Activated CD8-positive, alpha-beta memory T cell treated with anti-CD3 and anti-CD28 coated beads, Interleukin-2, amount 10 ng/mL, durations not matched to agents 7 days and 5 days (primary cell): ENCODE results near the gene DPPA3. TPM values are rescaled to one million over a fixed set of nuclear protein-coding genes. Genes with fewer than 3 reads are reported as not detected.
"Not testable (repeated sequence)": the region's sequence is repeated elsewhere in the genome, so short reads cannot be mapped to it uniquely, and the experiment has no call there.

ENCODE experiments used
- ATAC-seq: fragments of 150-1000 bp; cut with Tn5 transposase; one replicate; pipeline ENCODE4 v1.10.0; 2021; ENCODE audit warnings: moderate library complexity
- CTCF ChIA-PET: fragments of 350-600 bp; sonication (Branson Sonifier 250); formaldehyde crosslinking; loops from one replicate; lab custom pipeline; 2021; ENCODE audit warnings: antibody characterized with exemption; lab: Charles Lee
- DNase-seq: peaks from one replicate; pipeline ENCODE4 v3.0.0-alpha.2; 2020
- H3K27ac Mint-ChIP-seq: one replicate; pipeline ENCODE4 v1.8.0; 2021; ENCODE audit warnings: mild to moderate bottlenecking, mixed read lengths
- H3K27me3 Mint-ChIP-seq: one replicate; pipeline ENCODE4 v1.8.0; 2021; ENCODE audit warnings: mixed read lengths
- H3K36me3 Mint-ChIP-seq: one replicate; pipeline ENCODE4 v1.8.0; 2021; ENCODE audit warnings: mild to moderate bottlenecking, mixed read lengths
- H3K4me1 Mint-ChIP-seq: one replicate; pipeline ENCODE4 v1.8.0; 2021; ENCODE audit warnings: mixed read lengths
- H3K4me3 Mint-ChIP-seq: one replicate; pipeline ENCODE4 v1.8.0; 2021; ENCODE audit warnings: mild to moderate bottlenecking, moderate library complexity, mixed read lengths
- H3K9me3 Mint-ChIP-seq: one replicate; pipeline ENCODE4 v1.8.0; 2022; ENCODE audit warnings: low read depth, mixed read lengths
- total RNA-seq, 2 experiments: library from RNA; stranded (reverse); gene quantifications; one replicate each; pipeline ENCODE4 v1.2.3, GENCODE V29; 2021

The DPPA3 gene
- total RNA-seq, 2 experiments from 2014 or later = not detected

DNA sequence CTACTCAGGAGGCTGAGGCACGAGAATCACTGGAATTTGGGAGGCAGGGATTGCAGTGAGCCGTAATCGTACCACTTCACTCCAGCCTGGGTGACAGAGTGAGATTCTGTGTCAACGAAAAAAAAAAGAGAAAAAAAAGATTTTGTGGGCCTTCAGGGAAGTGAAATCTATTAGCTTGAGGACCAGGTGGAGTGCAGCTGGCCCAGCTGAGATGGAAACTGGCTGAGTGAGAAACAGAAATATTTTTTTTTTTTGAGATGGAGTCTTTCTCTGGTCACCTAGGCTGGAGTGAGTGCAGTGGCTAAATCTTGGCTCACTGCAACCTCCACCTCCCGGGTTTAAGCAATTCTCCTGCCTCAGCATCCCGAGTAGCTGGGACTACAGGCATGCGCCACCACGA lies 38.2 kb downstream of the DPPA3 start:
- no peak overlapping the region for H3K4me3 Mint-ChIP-seq
- peaks cover 1% of the 10 kb centered on the region for H3K36me3 Mint-ChIP-seq
- H3K27me3 Mint-ChIP-seq = no peaks in the 10 kb centered on the region
- peaks cover 15% of the 10 kb centered on the region for H3K4me1 Mint-ChIP-seq
- ATAC-seq = no peak
- CTCF ChIA-PET = no interaction called here
- DNase-seq = no peak
- no peak overlapping the region for H3K27ac Mint-ChIP-seq
- no peaks in the 10 kb centered on the region for H3K9me3 Mint-ChIP-seq

DNA sequence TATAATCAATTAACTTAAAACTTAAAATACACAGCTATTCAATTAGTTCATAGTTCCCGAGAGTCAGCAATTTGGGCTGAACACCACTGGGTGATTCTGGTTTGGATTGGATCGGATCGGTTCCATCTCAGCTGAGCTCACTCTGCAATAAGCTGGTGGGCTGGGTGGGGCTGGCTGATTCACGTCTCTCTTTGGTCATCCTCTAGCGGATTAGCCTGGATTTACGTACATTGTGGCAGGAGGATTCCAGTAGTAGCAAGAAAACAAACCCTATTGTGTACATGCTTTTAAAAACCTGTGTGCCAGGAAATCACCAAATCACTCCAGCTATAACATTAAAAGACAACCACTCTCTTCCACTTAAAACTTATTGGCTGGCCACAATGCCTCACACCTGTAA lies 39.1 kb downstream of the DPPA3 start:
- no peak overlapping the region for H3K4me3 Mint-ChIP-seq
- no peak for ATAC-seq
- no peaks in the 10 kb centered on the region for H3K27me3 Mint-ChIP-seq
- no peaks in the 10 kb centered on the region for H3K9me3 Mint-ChIP-seq
- no peak overlapping the region for H3K27ac Mint-ChIP-seq
- peaks cover 1% of the 10 kb centered on the region for H3K36me3 Mint-ChIP-seq
- peaks cover 15% of the 10 kb centered on the region for H3K4me1 Mint-ChIP-seq
- CTCF ChIA-PET = interaction anchor here (0.9 kb wide), 1 partner anchor 59 kb away, joined by 4 read pairs; no protein-coding TSS in a partner anchor
- no peak for DNase-seq

DNA sequence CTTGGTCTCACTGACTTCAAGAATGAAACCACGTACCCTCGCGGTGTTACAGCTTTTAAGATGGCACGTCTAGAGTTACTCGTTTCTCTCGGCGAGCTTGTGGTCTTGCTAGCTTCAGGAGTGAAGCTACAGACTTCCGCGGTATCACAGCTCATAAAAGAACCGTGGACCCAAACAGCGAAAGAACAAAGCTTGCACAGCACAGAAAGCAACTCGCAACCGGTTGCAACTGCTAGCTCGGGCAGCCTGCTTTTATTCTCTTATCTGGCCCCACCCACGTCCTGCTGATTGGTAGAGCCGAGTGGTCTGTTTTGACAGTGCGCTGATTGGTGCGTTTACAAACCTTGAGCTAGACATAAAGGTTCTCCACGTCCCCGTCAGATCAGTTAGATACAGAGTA lies 40.2 kb downstream of the DPPA3 start:
- peak; percentile 57 for ATAC-seq
- H3K27me3 Mint-ChIP-seq = no peaks in the 10 kb centered on the region
- CTCF ChIA-PET = interaction anchor here (0.9 to 1.0 kb wide), 2 partner anchors 58 to 243 kb away, joined by 3 read pairs; no protein-coding TSS in a partner anchor
- H3K27ac Mint-ChIP-seq = peak overlapping the region; percentile 70
- DNase-seq = peak; percentile 53
- peaks cover 1% of the 10 kb centered on the region for H3K36me3 Mint-ChIP-seq
- H3K9me3 Mint-ChIP-seq = no peaks in the 10 kb centered on the region
- H3K4me1 Mint-ChIP-seq = peaks cover 22% of the 10 kb centered on the region
- peak overlapping the region; percentile 40 for H3K4me3 Mint-ChIP-seq

DNA sequence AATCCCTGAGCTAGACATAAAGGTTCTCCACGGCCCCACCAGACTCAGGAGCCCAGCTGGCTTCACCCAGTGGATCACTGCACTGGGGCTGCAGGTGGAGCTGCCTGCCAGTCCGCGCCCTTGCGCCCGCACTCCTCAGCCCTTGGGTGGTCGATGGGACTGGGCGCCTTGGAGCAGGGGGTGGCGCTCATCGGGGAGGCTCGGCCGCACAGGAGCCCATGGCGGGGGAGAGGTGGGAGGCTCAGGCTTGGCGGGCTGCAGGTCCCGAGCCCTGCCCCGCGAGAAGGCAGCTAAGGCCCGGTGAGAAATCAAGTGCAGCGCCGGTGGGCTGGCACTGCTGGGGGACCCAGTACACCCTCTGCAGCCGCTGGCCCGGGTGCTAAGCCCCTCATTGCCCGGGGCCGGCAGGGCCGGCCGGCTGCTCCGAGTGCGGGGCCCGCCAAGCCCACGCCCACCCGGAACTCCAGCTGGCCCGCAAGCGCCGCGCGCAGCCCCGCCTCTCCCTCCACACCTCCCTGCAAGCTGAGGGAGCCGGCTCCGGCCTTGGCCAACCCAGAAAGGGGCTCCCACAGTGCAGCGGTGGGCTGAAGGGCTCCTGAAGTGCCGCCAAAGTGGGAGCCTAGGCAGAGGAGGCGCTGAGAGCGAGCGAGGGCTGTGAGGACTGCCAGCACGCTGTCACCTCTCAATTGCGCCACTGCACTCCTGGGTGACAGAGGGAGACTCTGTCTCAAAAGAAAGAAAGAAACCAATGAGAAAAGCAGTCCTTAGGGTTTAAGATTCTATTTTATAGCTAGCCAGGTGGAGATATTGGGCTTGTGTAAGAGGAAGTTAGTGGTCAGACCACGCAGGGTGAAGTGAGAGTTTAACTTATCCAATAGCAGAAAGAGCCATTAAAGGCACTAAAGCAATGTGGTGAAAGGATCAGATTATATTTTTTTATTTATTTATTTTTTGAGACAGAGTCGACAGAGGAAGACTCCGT lies 41.0 kb downstream of the DPPA3 start:
- H3K4me3 Mint-ChIP-seq, ATAC-seq, H3K9me3 Mint-ChIP-seq, H3K36me3 Mint-ChIP-seq, H3K27me3 Mint-ChIP-seq: not testable (repeated sequence)
- H3K27ac Mint-ChIP-seq = peak overlapping the region; percentile 70
- H3K4me1 Mint-ChIP-seq = peaks cover 22% of the 10 kb centered on the region
- CTCF ChIA-PET = interaction anchor here (0.9 to 1.0 kb wide), 2 partner anchors 57 to 242 kb away, joined by 3 read pairs; no protein-coding TSS in a partner anchor
- DNase-seq = peak; percentile 41

DNA sequence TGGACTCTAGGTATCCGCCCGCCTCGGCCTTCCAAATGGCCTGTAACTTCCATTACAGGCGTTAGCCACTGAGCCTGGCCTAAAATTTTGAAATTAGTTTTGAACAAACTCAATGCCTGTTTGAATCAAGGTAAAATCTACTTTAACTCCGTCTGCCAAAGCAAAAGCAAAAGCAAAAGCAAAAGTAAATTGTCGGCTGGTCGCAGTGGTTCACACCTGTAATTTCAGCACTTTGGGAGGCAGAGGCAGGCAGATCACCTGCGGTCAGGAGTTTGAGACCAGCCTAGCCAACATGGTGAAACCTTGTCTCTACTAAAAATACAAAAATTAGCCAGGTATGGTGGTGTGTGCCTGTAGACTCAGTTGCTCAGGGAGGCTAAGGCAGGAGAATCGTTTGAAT lies 44.4 kb downstream of the DPPA3 start:
- peak; percentile 71 for DNase-seq
- H3K27me3 Mint-ChIP-seq, H3K9me3 Mint-ChIP-seq, H3K36me3 Mint-ChIP-seq: not testable (repeated sequence)
- Mint-ChIP-seq H3K27ac (peak overlapping the region; percentile 78), H3K4me3 (peak overlapping the region; percentile 59), H3K4me1 (peaks cover 22% of the 10 kb centered on the region)
- CTCF ChIA-PET = interaction anchor here (1.4 kb wide), 1 partner anchor 51 kb away, joined by 3 read pairs; no protein-coding TSS in a partner anchor
- ATAC-seq = peak; percentile 60

DNA sequence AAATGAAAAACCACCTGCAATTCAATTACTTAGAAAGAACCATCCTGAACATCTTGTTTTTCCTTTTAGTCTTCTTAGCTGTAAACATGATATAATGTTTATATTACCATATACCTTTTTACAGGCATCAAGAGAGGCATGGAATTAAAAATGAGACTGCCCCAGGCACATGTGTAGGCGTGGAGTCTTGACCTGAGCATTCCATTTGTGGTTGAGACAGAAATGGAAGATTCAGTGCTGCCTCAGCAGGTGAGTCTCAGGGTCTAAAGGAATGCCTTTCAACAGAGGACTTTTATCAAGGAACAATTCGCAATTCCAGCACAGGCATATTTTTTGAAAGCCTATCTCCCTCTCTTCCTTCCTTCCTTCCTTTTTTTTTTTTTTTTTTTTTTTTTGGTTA lies 45.8 kb downstream of the DPPA3 start:
- DNase-seq = no peak
- CTCF ChIA-PET = interaction anchor here (1.4 kb wide), 1 partner anchor 50 kb away, joined by 3 read pairs; no protein-coding TSS in a partner anchor
- Mint-ChIP-seq H3K4me3 (no peak overlapping the region), H3K27ac (no peak overlapping the region), H3K4me1 (peaks cover 14% of the 10 kb centered on the region), H3K9me3 (no peaks in the 10 kb centered on the region), H3K27me3 (peaks cover 7% of the 10 kb centered on the region), H3K36me3 (peaks cover 1% of the 10 kb centered on the region)
- ATAC-seq = no peak

DNA sequence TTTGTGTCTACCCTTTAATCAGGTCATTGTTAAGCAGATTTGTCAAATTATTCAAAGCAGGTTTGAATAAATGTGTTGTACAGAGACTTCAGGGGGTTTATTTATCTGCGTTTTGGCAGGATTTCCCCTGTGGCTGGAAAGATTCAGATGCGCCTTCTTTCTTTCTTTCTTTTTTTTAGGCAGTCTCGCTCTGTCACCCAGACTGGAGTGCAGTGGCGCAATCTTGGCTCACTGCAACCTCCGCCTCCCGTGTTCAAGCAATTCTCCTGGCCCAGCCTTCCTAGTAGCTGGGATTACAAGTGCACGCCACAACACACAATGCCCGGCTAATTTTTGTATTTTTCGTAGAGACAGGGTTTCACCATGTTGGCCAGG lies 47.5 kb downstream of the DPPA3 start:
- ATAC-seq = no peak
- Mint-ChIP-seq H3K9me3 (no peaks in the 10 kb centered on the region), H3K36me3 (no peaks in the 10 kb centered on the region), H3K4me1 (peaks cover 7% of the 10 kb centered on the region), H3K4me3 (no peak overlapping the region), H3K27ac (no peak overlapping the region), H3K27me3 (peaks cover 7% of the 10 kb centered on the region)
- CTCF ChIA-PET = interaction anchor here (0.7 kb wide), 1 partner anchor 130 kb away, joined by 3 read pairs; no protein-coding TSS in a partner anchor
- no peak for DNase-seq

Other genes with a start within 250 kb of the DPPA3 start
- gene CD163, start 207.7 kb upstream of the DPPA3 start, total RNA-seq = not detected
- not detected for gene APOBEC1, start 45.5 kb upstream of the DPPA3 start, total RNA-seq
- gene GDF3, start 15.7 kb upstream of the DPPA3 start, total RNA-seq = not detected
- gene CLEC4C, start 35.9 kb downstream of the DPPA3 start, total RNA-seq = not detected
- gene NANOGNB, start 53.8 kb downstream of the DPPA3 start, total RNA-seq = not detected
- not detected for gene NANOG, start 78.0 kb downstream of the DPPA3 start, total RNA-seq
- under 1 TPM; 0.12 to 0.38 TPM for gene SLC2A14, start 161.5 kb downstream of the DPPA3 start, total RNA-seq
- 100 to 1,000 TPM; 193 to 290 TPM for gene SLC2A3, start 224.8 kb downstream of the DPPA3 start, total RNA-seq